HT-29 (cell line): ENCODE measurements around the gene FOSL1. TPM values are rescaled to one million over a fixed set of nuclear protein-coding genes. Genes with fewer than 3 reads are reported as not detected.

Experiments
- DNase-seq: peaks from one replicate; pipeline ENCODE4 v3.0.0-alpha.2; 2015; ENCODE audit warnings: low spot score
- total RNA-seq: library from RNA; depleted of rRNA; stranded (reverse); fragments of >200 nt; shearing (Covaris generic); gene quantifications from 2 replicates; pipeline ENCODE4 v1.2.3, GENCODE V29; 2014

Gene FOSL1
- total RNA-seq, 1 experiment from 2014 or later = 140 TPM

- no peak for DNase-seq
These were observed 17.8 kb downstream of the FOSL1 start for GRCh38 chr11:65882120-65883057.

GRCh38 chr11:65880844-65881421, 19.3 kb downstream of the FOSL1 start:
- no peak for DNase-seq

GRCh38 chr11:65880027-65880426, 20.2 kb downstream of the FOSL1 start:
- DNase-seq = no peak

- no peak for DNase-seq
These were observed 20.6 kb downstream of the FOSL1 start, which contains the start of gene CTSW for GRCh38 chr11:65879617-65880016. TSS of gene CTSW (plus strand) at chr11:65879837. CDS start at chr11:65879855, 18 bp downstream.

GRCh38 chr11:65873318-65874156, 26.7 kb downstream of the FOSL1 start:
- DNase-seq = peak; percentile 94

GRCh38 chr11:65872586-65873317, 27.4 kb downstream of the FOSL1 start, which contains the start of gene EFEMP2:
TSS of gene EFEMP2 (minus strand) at chr11:65872800. CDS start at chr11:65872354, 446 bp downstream.
- DNase-seq = no peak

- DNase-seq = no peak
These were observed 28.2 kb downstream of the FOSL1 start for GRCh38 chr11:65871811-65872548.

GRCh38 chr11:65870706-65871681, 29.2 kb downstream of the FOSL1 start:
- DNase-seq = peak; percentile 9

GRCh38 chr11:65870307-65870658, 29.9 kb downstream of the FOSL1 start:
- no peak for DNase-seq

GRCh38 chr11:65869643-65870306, 30.4 kb downstream of the FOSL1 start:
- DNase-seq = no peak

- DNase-seq = no peak
These were observed 31.3 kb downstream of the FOSL1 start for GRCh38 chr11:65868907-65869306.

- DNase-seq = no peak
These were observed 32.0 kb downstream of the FOSL1 start for GRCh38 chr11:65868076-65868667.

GRCh38 chr11:65867284-65868071, 32.7 kb downstream of the FOSL1 start:
- no peak for DNase-seq

- no peak for DNase-seq
These were observed 33.5 kb downstream of the FOSL1 start for GRCh38 chr11:65866509-65867283.

GRCh38 chr11:65865550-65866172, 34.5 kb downstream of the FOSL1 start:
- peak; percentile 0 for DNase-seq
